ENCODE results near the gene EXOC6B.

The EXOC6B gene

DNA sequence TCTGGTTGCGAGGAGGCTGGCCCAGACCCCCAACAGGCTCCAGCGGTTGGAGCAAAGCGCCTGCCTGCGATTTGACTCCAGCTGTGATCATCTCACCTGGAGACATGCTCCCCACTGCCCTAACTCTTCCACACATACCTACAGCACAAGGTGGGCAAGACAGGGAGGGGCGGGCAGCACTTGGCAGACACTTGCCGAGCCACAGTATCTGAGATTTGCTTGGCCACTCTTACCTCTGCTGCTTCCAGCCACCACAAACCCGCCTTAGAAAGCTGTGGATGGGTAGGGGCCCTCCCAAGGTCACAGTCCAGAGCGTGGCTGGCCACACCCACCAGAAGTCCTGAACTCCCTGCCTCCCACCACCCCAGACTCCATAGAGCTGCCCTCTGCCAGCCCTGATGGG is 686.4 kb downstream of the EXOC6B start (continued):
- TF ChIP-seq IKZF3 (tag by site-specific recombination; IDR thresholded peaks at IDR 0.05) (no peak), ZNF629 (tag by site-specific recombination; IDR thresholded peaks at IDR 0.05) (no peak), ZNF114 (tag by site-specific recombination; IDR thresholded peaks at IDR 0.05) (no peak), ZNF157 (tag by site-specific recombination; IDR thresholded peaks at IDR 0.05) (no peak), ZNF10 (tag by site-specific recombination; IDR thresholded peaks at IDR 0.05) (no peak), ZNF514 (tag by site-specific recombination; IDR thresholded peaks at IDR 0.05) (no peak), ZNF558 (tag by site-specific recombination; IDR thresholded peaks at IDR 0.05) (no peak), ZNF121 (tag by site-specific recombination; IDR thresholded peaks at IDR 0.05) (no peak)
- TF ChIP-seq, protein P1, sequence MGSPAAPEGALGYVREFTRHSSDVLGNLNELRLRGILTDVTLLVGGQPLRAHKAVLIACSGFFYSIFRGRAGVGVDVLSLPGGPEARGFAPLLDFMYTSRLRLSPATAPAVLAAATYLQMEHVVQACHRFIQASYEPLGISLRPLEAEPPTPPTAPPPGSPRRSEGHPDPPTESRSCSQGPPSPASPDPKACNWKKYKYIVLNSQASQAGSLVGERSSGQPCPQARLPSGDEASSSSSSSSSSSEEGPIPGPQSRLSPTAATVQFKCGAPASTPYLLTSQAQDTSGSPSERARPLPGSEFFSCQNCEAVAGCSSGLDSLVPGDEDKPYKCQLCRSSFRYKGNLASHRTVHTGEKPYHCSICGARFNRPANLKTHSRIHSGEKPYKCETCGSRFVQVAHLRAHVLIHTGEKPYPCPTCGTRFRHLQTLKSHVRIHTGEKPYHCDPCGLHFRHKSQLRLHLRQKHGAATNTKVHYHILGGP (tag by site-specific recombination; IDR thresholded peaks at IDR 0.05), result no peak
- TF ChIP-seq, protein P2, sequence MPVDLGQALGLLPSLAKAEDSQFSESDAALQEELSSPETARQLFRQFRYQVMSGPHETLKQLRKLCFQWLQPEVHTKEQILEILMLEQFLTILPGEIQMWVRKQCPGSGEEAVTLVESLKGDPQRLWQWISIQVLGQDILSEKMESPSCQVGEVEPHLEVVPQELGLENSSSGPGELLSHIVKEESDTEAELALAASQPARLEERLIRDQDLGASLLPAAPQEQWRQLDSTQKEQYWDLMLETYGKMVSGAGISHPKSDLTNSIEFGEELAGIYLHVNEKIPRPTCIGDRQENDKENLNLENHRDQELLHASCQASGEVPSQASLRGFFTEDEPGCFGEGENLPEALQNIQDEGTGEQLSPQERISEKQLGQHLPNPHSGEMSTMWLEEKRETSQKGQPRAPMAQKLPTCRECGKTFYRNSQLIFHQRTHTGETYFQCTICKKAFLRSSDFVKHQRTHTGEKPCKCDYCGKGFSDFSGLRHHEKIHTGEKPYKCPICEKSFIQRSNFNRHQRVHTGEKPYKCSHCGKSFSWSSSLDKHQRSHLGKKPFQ (tag by site-specific recombination; IDR thresholded peaks at IDR 0.05), result no peak

DNA sequence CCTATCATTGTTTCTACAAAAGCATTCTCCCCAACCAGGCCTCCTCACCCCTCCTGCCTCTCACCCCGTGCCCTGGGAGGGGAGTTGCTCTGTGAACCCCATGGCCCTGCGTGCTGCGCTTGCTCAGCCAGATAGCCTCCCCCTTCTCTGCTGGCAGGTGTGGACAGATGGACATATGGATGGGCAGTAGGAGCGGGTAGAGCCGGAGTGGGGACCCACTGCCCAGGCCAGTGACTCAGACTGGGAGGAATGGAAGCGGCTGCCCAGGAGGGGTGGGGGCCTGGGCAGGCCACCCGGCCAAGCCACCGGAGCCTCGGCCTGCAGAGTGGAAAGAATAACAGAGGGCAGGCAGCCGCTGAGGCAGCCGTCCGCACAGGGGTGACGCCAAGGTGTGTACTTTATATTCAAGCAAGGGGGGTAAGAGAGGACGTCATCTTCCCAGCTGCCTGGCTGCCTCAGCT is 686.9 kb downstream of the EXOC6B start:
- H3K4me3 ChIP-seq (ENCODE audit: low read depth, low read length), result no peak overlapping the region
- no peak for TF ChIP-seq ZNF354C (tag by site-specific recombination; IDR thresholded peaks at IDR 0.05; ENCODE audit: borderline replicate concordance, low read depth)
- TF ChIP-seq ZNF585B (tag by site-specific recombination; IDR thresholded peaks at IDR 0.05), result no peak
- no peak for TF ChIP-seq ZNF623 (tag by site-specific recombination; IDR thresholded peaks at IDR 0.05)
- TF ChIP-seq, protein P3, sequence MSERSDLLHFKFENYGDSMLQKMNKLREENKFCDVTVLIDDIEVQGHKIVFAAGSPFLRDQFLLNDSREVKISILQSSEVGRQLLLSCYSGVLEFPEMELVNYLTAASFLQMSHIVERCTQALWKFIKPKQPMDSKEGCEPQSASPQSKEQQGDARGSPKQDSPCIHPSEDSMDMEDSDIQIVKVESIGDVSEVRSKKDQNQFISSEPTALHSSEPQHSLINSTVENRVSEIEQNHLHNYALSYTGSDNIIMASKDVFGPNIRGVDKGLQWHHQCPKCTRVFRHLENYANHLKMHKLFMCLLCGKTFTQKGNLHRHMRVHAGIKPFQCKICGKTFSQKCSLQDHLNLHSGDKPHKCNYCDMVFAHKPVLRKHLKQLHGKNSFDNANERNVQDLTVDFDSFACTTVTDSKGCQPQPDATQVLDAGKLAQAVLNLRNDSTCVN (tag by site-specific recombination; optimal IDR thresholded peaks at IDR 0.05), result no peak
- no peak for TF ChIP-seq ZNF561 (tag by site-specific recombination; IDR thresholded peaks at IDR 0.05; ENCODE audit: borderline replicate concordance)
- no peak for TF ChIP-seq ZNF514 (tag by site-specific recombination; IDR thresholded peaks at IDR 0.05)
- TF ChIP-seq IKZF3 (tag by site-specific recombination; IDR thresholded peaks at IDR 0.05), result no peak
- TF ChIP-seq MEIS1 (CRISPR knock-in tag; IDR thresholded peaks at IDR 0.05; ENCODE audit: borderline replicate concordance), result no peak
- TF ChIP-seq KLF1 (tag by site-specific recombination; IDR thresholded peaks at IDR 0.05), result no peak
- ChIA-PET CTCF (interaction anchor here (0.6 to 1.1 kb wide), 2 partner anchors 24 to 886 kb away, joined by 3 read pairs; no protein-coding TSS in a partner anchor), POLR2A (interaction anchor here (1.8 kb wide), 1 partner anchor 9 kb away, joined by 3 read pairs; no protein-coding TSS in a partner anchor)
- H3K9me3 ChIP-seq (ENCODE audit: control insufficient read depth, insufficient read depth, low read depth, low read length), result no peaks in the 10 kb centered on the region
- H3K36me3 ChIP-seq (ENCODE audit: control insufficient read depth in 2 of 2, insufficient read depth in 1 of 2, low read length in 2 of 2), result peaks cover 0 to 11% of the 10 kb centered on the region in 2 experiments; a peak in 1 of 3 replicates
- no peak overlapping the region for H3K27ac ChIP-seq (ENCODE audit: extremely low read depth, low read depth, low read length)
- H3K4me1 ChIP-seq (ENCODE audit: control insufficient read depth, insufficient read depth, low read length), result no peaks in the 10 kb centered on the region

DNA sequence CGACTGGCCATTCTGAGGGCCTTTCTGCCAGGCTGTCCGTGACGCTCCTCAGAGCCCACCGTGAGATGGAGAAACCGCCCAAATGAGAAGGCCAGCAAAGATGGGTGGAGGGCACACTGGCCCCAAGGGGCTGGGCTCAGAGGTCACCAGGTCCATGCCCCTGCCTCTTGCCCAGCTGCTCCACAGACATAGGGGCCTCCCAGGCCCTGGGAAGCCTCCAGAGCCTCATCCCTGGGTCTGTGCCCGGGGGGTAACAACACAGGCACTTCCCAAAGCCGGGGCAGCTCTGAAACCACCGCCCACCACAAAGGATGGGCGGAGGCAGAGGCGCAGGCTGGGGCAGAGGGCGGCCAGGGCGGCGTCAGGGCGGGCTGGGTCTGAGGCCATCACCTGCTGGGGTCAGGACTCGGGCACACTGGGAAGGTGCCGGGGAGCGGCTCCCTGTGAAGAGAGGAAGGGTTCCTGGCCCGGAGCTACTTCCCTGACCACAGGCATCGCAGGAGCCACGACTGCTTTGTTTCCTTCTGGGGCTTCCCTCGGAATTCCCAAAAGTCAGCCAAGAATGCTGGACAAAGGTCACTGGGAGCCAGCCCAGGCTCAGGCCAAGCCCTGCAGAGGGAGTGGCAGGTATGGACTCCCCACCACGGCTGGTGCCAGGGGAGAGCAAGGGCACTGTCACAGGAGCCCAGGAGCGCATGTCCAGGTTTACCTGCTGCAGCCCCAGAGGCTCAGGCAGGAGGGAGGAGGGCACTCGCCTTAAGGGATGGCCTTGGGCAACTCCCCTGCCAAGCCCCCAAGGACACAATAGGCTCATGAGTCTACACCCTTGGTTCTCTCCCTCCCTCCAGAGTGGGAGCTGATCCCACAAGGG is 687.6 kb downstream of the EXOC6B start:
- POLR2A ChIA-PET, result interaction anchor here (1.0 to 1.8 kb wide), 2 partner anchors 10 to 11 kb away, joined by 3 read pairs; no protein-coding TSS in a partner anchor
- Histone ChIP-seq H3K36me3 (ENCODE audit: control insufficient read depth in 2 of 2, insufficient read depth in 1 of 2, low read length in 2 of 2) (peaks cover 0 to 14% of the 10 kb centered on the region in 2 experiments; a peak in 1 of 3 replicates), H3K27ac (ENCODE audit: extremely low read depth, low read depth, low read length) (no peak overlapping the region), H3K4me3 (ENCODE audit: low read depth, low read length) (no peak overlapping the region), H3K4me1 (ENCODE audit: control insufficient read depth, insufficient read depth, low read length) (no peaks in the 10 kb centered on the region), H3K9me3 (ENCODE audit: control insufficient read depth, insufficient read depth, low read depth, low read length) (no peaks in the 10 kb centered on the region)
- CTCF ChIA-PET, result interaction anchor here (0.6 to 2.1 kb wide), 14 partner anchors 12 to 886 kb away, joined by 3 to 13 read pairs (median 4); no protein-coding TSS in a partner anchor
- TF ChIP-seq MEIS1 (CRISPR knock-in tag; IDR thresholded peaks at IDR 0.05; ENCODE audit: borderline replicate concordance), result no peak
- no peak for TF ChIP-seq GLI2 (tag by site-specific recombination; IDR thresholded peaks at IDR 0.05; ENCODE audit: borderline replicate concordance, low read depth)
- TF ChIP-seq ZFHX2 (tag by site-specific recombination; conservative IDR thresholded peaks at IDR 0.05), result 0 out of 2 replicates have a peak, but pooled peaks have one; percentile 15
